Gastrocnemius medialis (tissue), 4 donors: ENCODE results near the gene ANKS1B.

ENCODE experiments used
- CTCF ChIP-seq, 5 experiments: fragments of 450-650 bp in 3 of 5; fragments of 200-600 bp in 2 of 5; sonication (generic) in 2 of 5; IDR thresholded peaks in 4 of 5; conservative IDR thresholded peaks in 1 of 5; 1 replicate in 4 of 5; 2 replicates in 1 of 5; pipeline ENCODE4 v1.5.1; 2016 to 2019; ENCODE audit warnings: antibody characterized with exemption in 5 of 5, mild to moderate bottlenecking in 3 of 5, moderate library complexity in 3 of 5
- POLR2A ChIP-seq, 2 donors: fragments of 450-650 bp; IDR thresholded peaks; one replicate each; pipeline ENCODE4 v1.6.1; 2017; ENCODE audit warnings: antibody characterized with exemption in 2 of 2, mild to moderate bottlenecking in 2 of 2, moderate library complexity in 2 of 2

GRCh38 chr12:99732131-99732530, 252.6 kb downstream of the ANKS1B start:
- TF ChIP-seq POLR2A (IDR thresholded peaks at IDR 0.05), result no peak
- no peak for TF ChIP-seq CTCF (IDR thresholded peaks at IDR 0.05 in 4 of 5, conservative IDR thresholded peaks at IDR 0.05 in 1 of 5)
